ENCODE measurements around the gene OBP2A.
"Not testable (repeated sequence)": the region's sequence is repeated elsewhere in the genome, so short reads cannot be mapped to it uniquely, and the experiment has no call there.

OBP2A gene

DNA sequence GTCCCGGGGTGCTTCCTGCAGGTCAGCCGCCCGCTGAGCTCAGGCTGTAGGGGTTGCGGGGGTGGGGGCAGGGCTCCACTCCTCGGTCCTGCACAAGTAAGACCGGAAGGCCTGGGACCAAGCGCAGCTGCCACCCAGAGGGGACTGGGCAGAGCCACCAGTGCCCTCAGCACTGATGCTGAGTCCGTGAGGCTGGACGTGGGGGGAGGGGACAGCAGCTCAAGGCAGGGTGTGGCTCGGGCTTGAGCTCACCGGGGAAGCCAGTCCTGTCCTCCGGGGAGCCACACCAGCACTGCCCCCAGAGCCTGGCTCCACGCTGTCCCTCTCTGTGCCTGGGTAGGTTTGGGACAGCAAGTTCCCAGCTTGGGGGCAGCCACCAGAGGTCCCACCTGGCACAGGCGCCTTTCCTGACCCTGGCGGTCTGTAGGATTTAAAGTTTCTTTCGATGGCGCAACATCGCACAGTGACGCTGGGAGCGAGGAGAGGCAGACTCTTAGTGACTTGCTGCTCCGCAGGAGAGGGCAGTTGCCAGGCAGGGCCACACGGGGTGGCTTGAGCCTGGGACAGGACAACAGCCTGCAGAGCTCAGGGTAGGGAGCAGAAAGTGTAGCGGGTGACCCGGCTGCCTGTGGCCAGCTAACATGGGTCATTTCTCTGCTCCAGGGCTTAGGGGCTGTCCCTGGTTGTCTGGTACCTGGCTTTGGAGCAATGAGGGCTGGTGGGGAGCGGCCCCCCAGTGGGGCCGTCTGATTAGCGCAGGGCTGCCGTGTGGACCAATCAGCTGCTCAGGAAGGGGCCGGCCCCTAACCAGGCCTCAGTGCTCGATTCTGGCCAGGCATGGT is 19.0 kb upstream of the OBP2A start:
- no peak overlapping the region for H3K9ac ChIP-seq (ENCODE audit: low read length)
- H3K4me2 ChIP-seq (ENCODE audit: low read length), result no peak overlapping the region

DNA sequence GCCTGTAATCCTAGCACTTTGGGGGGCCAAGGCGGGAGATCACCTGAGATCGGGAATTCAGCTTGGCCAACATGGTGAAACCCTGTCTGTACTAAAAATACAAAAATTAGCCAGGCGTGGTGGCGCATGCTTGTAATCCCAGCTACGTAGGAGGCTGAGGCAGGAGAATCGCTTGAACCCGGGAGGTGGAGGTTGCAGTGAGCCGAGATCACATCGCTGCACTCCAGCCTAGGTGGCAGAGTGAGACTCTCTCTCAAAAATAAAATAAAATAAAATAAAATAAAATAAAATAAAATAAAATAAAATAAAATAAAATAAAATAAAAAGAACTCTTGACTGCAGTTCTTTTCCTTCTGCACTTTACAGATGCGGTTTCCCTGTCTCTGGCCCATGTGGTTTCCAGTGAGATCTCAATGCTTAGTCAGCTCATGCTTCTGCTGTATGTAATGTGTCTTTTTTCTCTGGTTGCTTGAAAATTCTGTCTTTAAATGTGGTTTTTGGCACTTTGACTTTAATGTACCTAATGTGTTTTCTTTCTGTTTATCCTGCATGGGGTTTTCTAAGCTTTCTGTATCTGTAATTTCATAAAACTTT is 17.0 kb upstream of the OBP2A start:
- not testable (repeated sequence) for H2AFZ ChIP-seq (ENCODE audit: low read length); H3K36me3 ChIP-seq (ENCODE audit: insufficient read depth, low read length); H3K9ac ChIP-seq (ENCODE audit: low read length); H3K9me2 ChIP-seq (ENCODE audit: low read depth, low read length); H3K9me3 ChIP-seq (ENCODE audit: low read length); H3K4me2 ChIP-seq (ENCODE audit: low read length); H3F3A ChIP-seq (ENCODE audit: insufficient read depth, low read length); H4K20me1 ChIP-seq (ENCODE audit: insufficient read depth, low read length); H3K79me2 ChIP-seq (ENCODE audit: insufficient read depth, low read length); H3K27ac ChIP-seq (ENCODE audit: low read depth, low read length, poor library complexity, severe bottlenecking); H3K27me3 ChIP-seq (ENCODE audit: insufficient read depth, low read length); H3K4me1 ChIP-seq (ENCODE audit: insufficient read depth, low read length, severe bottlenecking); H3K4me3 ChIP-seq (ENCODE audit: low read depth, low read length, poor library complexity, severe bottlenecking)

More for the DNA sequence above, 19.0 kb upstream of the OBP2A start:
- Histone ChIP-seq H3K79me2 (ENCODE audit: insufficient read depth, low read length) (no peaks in the 10 kb centered on the region), H4K20me1 (ENCODE audit: insufficient read depth, low read length) (no peaks in the 10 kb centered on the region), H3K4me3 (ENCODE audit: low read depth, low read length, poor library complexity, severe bottlenecking) (no peak overlapping the region), H2AFZ (ENCODE audit: low read length) (no peak overlapping the region), H3K27me3 (ENCODE audit: insufficient read depth, low read length) (no peaks in the 10 kb centered on the region), H3K36me3 (ENCODE audit: insufficient read depth, low read length) (no peaks in the 10 kb centered on the region), H3K9me3 (ENCODE audit: low read length) (no peaks in the 10 kb centered on the region), H3K4me1 (ENCODE audit: insufficient read depth, low read length, severe bottlenecking) (no peaks in the 10 kb centered on the region), H3K9me2 (ENCODE audit: low read depth, low read length) (no peaks in the 10 kb centered on the region), H3K27ac (ENCODE audit: low read depth, low read length, poor library complexity, severe bottlenecking) (no peak overlapping the region), H3F3A (ENCODE audit: insufficient read depth, low read length) (no peaks in the 10 kb centered on the region)
- TF ChIP-seq, protein P1, sequence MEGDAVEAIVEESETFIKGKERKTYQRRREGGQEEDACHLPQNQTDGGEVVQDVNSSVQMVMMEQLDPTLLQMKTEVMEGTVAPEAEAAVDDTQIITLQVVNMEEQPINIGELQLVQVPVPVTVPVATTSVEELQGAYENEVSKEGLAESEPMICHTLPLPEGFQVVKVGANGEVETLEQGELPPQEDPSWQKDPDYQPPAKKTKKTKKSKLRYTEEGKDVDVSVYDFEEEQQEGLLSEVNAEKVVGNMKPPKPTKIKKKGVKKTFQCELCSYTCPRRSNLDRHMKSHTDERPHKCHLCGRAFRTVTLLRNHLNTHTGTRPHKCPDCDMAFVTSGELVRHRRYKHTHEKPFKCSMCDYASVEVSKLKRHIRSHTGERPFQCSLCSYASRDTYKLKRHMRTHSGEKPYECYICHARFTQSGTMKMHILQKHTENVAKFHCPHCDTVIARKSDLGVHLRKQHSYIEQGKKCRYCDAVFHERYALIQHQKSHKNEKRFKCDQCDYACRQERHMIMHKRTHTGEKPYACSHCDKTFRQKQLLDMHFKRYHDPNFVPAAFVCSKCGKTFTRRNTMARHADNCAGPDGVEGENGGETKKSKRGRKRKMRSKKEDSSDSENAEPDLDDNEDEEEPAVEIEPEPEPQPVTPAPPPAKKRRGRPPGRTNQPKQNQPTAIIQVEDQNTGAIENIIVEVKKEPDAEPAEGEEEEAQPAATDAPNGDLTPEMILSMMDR (IDR thresholded peaks at IDR 0.05; ENCODE audit: low read length), result no peak
- TF ChIP-seq EZH2 (IDR thresholded peaks at IDR 0.05; ENCODE audit: borderline replicate concordance, low read length), result no peak

DNA sequence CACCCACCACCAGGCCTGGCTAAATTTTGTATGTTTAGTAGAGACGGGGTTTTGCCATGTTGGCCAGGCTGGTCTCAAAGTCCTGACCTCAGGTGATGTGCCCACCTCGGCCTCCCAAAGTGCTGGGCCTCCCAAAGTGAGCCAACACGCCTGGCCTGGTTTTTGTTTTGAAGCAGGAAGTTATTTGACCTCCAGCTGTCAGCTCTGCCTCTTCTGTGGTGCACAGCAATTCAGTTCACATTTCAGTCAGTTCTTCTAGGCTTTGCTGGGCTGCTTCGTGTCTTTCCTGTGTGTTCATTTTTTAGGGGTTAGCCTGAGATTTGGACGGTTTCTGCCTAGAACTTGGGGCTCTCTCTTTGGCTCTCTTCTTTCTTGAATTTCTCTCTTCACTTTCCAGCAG is 15.8 kb upstream of the OBP2A start:
- Histone ChIP-seq H3K36me3 (ENCODE audit: insufficient read depth, low read length) (no peaks in the 10 kb centered on the region), H3K9ac (ENCODE audit: low read length) (no peak overlapping the region), H3K9me3 (ENCODE audit: low read length) (no peaks in the 10 kb centered on the region), H3K79me2 (ENCODE audit: insufficient read depth, low read length) (no peaks in the 10 kb centered on the region), H3K4me1 (ENCODE audit: insufficient read depth, low read length, severe bottlenecking) (no peaks in the 10 kb centered on the region), H3K27me3 (ENCODE audit: insufficient read depth, low read length) (no peaks in the 10 kb centered on the region), H3K27ac (ENCODE audit: low read depth, low read length, poor library complexity, severe bottlenecking) (no peak overlapping the region), H3K4me2 (ENCODE audit: low read length) (no peak overlapping the region), H2AFZ (ENCODE audit: low read length) (no peak overlapping the region), H3K9me2 (ENCODE audit: low read depth, low read length) (no peaks in the 10 kb centered on the region), H3K4me3 (ENCODE audit: low read depth, low read length, poor library complexity, severe bottlenecking) (no peak overlapping the region), H3F3A (ENCODE audit: insufficient read depth, low read length) (no peaks in the 10 kb centered on the region), H4K20me1 (ENCODE audit: insufficient read depth, low read length) (no peaks in the 10 kb centered on the region)
- no peak for TF ChIP-seq EZH2 (IDR thresholded peaks at IDR 0.05; ENCODE audit: borderline replicate concordance, low read length)
- TF ChIP-seq, protein P1 (IDR thresholded peaks at IDR 0.05; ENCODE audit: low read length), result no peak

Measured in OCI-LY1 (cell line).